Heart right ventricle (tissue), 16 donors: ENCODE measurements around the gene CIPC. TPM values are rescaled to one million over a fixed set of nuclear protein-coding genes. Genes with fewer than 3 reads are reported as not detected.

Source experiments
- ATAC-seq, 8 donors: fragments of 200-7000 bp; cut with Tn5 transposase; one replicate each; pipeline ENCODE4 v1.9.1; 2020; ENCODE audit warnings: mild to moderate bottlenecking in 8 of 8, moderate library complexity in 8 of 8, moderate number of reproducible peaks in 1 of 8
- DNase-seq, 2 donors: peaks; one replicate each; pipeline ENCODE4 v3.0.0-alpha.2; 2020
- H3K27ac ChIP-seq, 10 donors: fragments of 200-600 bp; sonication (generic) in 2 of 10; one replicate each; pipeline versions ENCODE4 v1.5.0 to v1.8.0; 2020 to 2022; ENCODE audit warnings: mild to moderate bottlenecking in 3 of 10
- H3K27me3 ChIP-seq, 7 donors: fragments of 200-600 bp; one replicate each; pipeline ENCODE4 v1.8.0; 2021 to 2022; ENCODE audit warnings: mild to moderate bottlenecking in 2 of 7
- H3K36me3 ChIP-seq, 9 donors: fragments of 200-600 bp; sonication (generic) in 1 of 9; one replicate each; pipeline versions ENCODE4 v1.5.0 to v1.8.0; 2020 to 2022; ENCODE audit warnings: mild to moderate bottlenecking in 2 of 9
- H3K4me1 ChIP-seq, 9 donors: fragments of 200-600 bp; sonication (generic) in 1 of 9; one replicate each; pipeline versions ENCODE4 v1.5.0 to v1.8.0; 2020 to 2022; ENCODE audit warnings: mild to moderate bottlenecking in 4 of 9
- H3K4me3 ChIP-seq, 10 donors: fragments of 200-600 bp; sonication (generic) in 2 of 10; one replicate each; pipeline versions ENCODE4 v1.5.0 to v1.8.0; 2020 to 2022; ENCODE audit warnings: mild to moderate bottlenecking in 7 of 10, moderate library complexity in 2 of 10
- H3K9me3 ChIP-seq, 11 donors: fragments of 200-600 bp in 10 of 11; sonication (generic) in 2 of 11; one replicate each; pipeline versions ENCODE4 v1.5.0 to v1.8.0; 2013 to 2022; ENCODE audit warnings: mild to moderate bottlenecking in 2 of 11, control low read depth in 1 of 11, moderate library complexity in 1 of 11
- CTCF ChIP-seq, 9 donors: fragments of 200-600 bp; sonication (generic) in 2 of 9; IDR thresholded peaks; one replicate each; pipeline versions ENCODE4 v1.5.0 to v1.8.0; 2021 to 2022; ENCODE audit warnings: antibody characterized with exemption in 9 of 9, mild to moderate bottlenecking in 5 of 9, moderate library complexity in 1 of 9
- WGBS, 2 donors: extraction: QIAGEN DNeasy Blood & Tissue Kit; methylation state at CpG; one replicate each; pipeline ENCODE4 v1.1.7; 2013; ENCODE audit warnings: inconsistent platforms in 1 of 2; 5-methylcytosine and 5-hydroxymethylcytosine counted together
- intact Hi-C, 10 donors: fragments of 100-400 bp; cut with DNase I; formaldehyde crosslinking; loops; one replicate each; pipeline versions ENCODE4 v1.11.1 to v1.14.2; 2022
- polyA plus RNA-seq, 2 donors: library from polyadenylated mRNA; stranded (reverse); fragments of 200-250 nt; gene quantifications; one replicate each; pipeline ENCODE4 v1.2.3, GENCODE V29; 2013
- total RNA-seq, 10 donors: library from RNA; stranded (reverse); fragmentation: NEBNext Ultra II Directional in 3 of 10; extraction: Animal tissue kit (Norgen Biotek cat#: 25700) in 3 of 10; gene quantifications; one replicate each; pipeline versions ENCODE4 v1.2.1 to v1.2.4, GENCODE V29; 2021 to 2023
- donor health status: Arrhythmogenic right ventricular cardiomyopathy.
- donor health status: ischemic (EF 13 %, LVEDD 7.1; RV severe dilation, severe dysfunction).
- donor health status: healthy with polysubstance abuse.
- donor health status: DM: no; HTN: yes; CAD: no.
- donor health status: DM: no; HTN: no; CAD: no.
- donor health status: ischemic (EF 25% LVEDD 6.9; RV normal size, moderate dysfunction).
- donor health status: ischemic (EF 25% LVEDD 5.7; RV mildly dilated, moderate dysfunction).
- donor health status: healthy.
- donor health status: DM: yes; HTN: yes; CAD: no.
- donor health status: Ischemic cardiomyopathy.
- donor health status: ischemic (EF 35%, LVEDD 5.7; RV mildly dilated, moderate dysfunction).
- donor health status: nonischemic (EF 11% LVEDD 7.7; RV severe dilation, severe dysfunction).
- donor health status: DM: yes; HTN: yes; CAD: no.
- donor health status: PGD.
- donor health status: ischemic (EF 29% LVEDD 5.4; RV normal size, mild dysfunction).
- donor health status: nonischemic (EF 23%, LVEDD 6.1; RV moderate dilation, normal function).

Gene CIPC
- total and polyA plus RNA-seq, 12 donors = 9.4 to 93.8 (median 62.5) TPM

DNA sequence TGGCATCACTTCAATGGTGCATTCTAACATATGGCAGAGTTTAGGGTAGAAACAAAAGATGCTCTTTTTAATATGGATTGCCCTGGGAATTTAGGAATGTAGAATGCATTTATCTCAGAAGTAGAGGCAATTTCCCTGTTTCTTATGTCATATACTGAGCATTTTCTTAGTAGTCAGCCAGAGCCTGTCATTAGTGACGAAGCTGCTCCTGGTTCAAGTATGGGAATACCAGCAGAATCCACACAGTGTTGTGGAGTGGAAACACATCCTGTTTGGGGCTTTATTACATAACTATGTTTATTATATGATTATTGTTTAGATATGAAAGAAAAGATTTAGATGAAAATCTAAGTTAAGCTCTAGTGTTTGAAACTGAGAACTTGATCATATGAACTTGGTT is 12.2 kb downstream of the CIPC start:
- intact Hi-C loops = no loop called here
- Histone ChIP-seq H3K9me3 (no peaks in the 10 kb centered on the region), H3K4me1 (peaks cover 9 to 80% (median 36%) of the 10 kb centered on the region in 9 donors), H3K4me3 (no peak overlapping the region), H3K27ac (peak overlapping the region in 7 of 10 donors; percentile 22 to 75 (median 67)), H3K36me3 (peaks cover 0 to 97% (median 35%) of the 10 kb centered on the region in 9 donors), H3K27me3 (no peaks in the 10 kb centered on the region)
- no peak for ATAC-seq
- no peak for DNase-seq
- no peak for TF ChIP-seq CTCF (IDR thresholded peaks at IDR 0.05)
- 86 to 92% methylated on average over 1 of the region's 1 CpG for WGBS, 2 donors

DNA sequence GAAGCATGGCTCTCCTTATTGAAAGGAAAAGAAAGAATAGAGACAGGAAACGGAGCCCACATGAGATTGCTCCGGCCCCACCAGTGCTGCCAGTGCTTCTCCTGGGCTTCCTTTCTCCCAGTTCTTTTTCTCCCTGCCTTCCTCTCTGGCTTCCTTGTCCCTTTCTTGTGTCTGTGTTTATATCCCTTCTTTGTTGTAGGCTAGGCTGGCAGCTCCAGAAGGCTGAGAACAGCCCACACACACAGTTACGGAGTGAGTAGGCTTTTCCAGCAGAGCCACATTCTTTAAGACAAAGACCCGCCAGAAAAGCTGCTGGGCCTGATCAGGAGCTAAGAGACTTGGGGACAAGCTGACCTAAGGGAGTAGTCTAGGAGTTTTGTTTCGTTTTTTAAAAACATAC is 13.0 kb downstream of the CIPC start:
- Histone ChIP-seq H3K4me3 (no peak overlapping the region), H3K4me1 (peaks cover 6 to 72% (median 34%) of the 10 kb centered on the region in 9 donors), H3K9me3 (no peaks in the 10 kb centered on the region), H3K27ac (peak overlapping the region; percentile 28 to 75 (median 64)), H3K27me3 (no peaks in the 10 kb centered on the region), H3K36me3 (peaks cover 0 to 100% (median 35%) of the 10 kb centered on the region in 9 donors)
- no peak for TF ChIP-seq CTCF (IDR thresholded peaks at IDR 0.05)
- intact Hi-C loops = no loop called here
- ATAC-seq (peak in 3 of 8 donors; percentile 16 to 25 (median 22)), DNase-seq (no peak)
- 25 to 32% methylated on average over 5 of the region's 5 CpGs for WGBS, 2 donors

GRCh38 chr14:77113644-77114043 is 15.6 kb downstream of the CIPC start:
- no peaks in the 10 kb centered on the region for H3K9me3 ChIP-seq
- peaks cover 0 to 98% (median 37%) of the 10 kb centered on the region in 9 donors for H3K36me3 ChIP-seq
- peak; percentile 61 to 70 for DNase-seq
- H3K4me3 ChIP-seq = no peak overlapping the region
- ATAC-seq = peak; percentile 79 to 96 (median 92)
- WGBS, 2 donors = 54 to 63% methylated on average over 11 of the region's 11 CpGs
- peak in 7 of 9 donors; percentile 19 to 59 (median 38) for TF ChIP-seq CTCF (IDR thresholded peaks at IDR 0.05)
- intact Hi-C loops = no loop called here
- no peaks in the 10 kb centered on the region for H3K27me3 ChIP-seq
- H3K4me1 ChIP-seq = peaks cover 6 to 58% (median 26%) of the 10 kb centered on the region in 9 donors
- peak overlapping the region in 8 of 10 donors; percentile 11 to 81 (median 48) for H3K27ac ChIP-seq

DNA sequence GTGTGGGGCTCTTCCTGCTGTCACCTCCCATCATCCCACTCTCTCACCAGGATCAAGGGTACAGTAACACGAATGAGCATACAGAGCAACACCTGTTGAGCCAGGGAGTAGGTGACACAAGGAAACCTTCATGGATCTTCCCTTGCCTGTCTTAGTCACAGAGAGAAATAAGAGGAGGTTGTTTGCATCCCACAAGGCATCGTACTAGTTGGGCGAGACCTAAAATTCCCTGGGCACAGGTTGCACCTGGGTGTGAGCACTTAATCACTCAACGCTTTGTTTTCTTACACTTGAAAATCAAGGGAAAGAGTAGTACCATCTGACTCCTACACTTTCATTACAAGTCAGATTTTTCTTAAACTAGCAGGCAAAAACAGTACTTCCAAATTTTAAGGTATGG is 16.6 kb downstream of the CIPC start:
- intact Hi-C loops = no loop called here
- no peak for DNase-seq
- peaks cover 0 to 96% (median 33%) of the 10 kb centered on the region in 9 donors for H3K36me3 ChIP-seq
- no peak for ATAC-seq
- H3K27ac ChIP-seq = peak overlapping the region in 9 of 10 donors; percentile 11 to 81 (median 40)
- no peak overlapping the region for H3K4me3 ChIP-seq
- no peaks in the 10 kb centered on the region for H3K9me3 ChIP-seq
- no peaks in the 10 kb centered on the region for H3K27me3 ChIP-seq
- WGBS, 2 donors = 85 to 89% methylated on average over 4 of the region's 4 CpGs
- no peak for TF ChIP-seq CTCF (IDR thresholded peaks at IDR 0.05)
- peaks cover 6 to 52% (median 23%) of the 10 kb centered on the region in 9 donors for H3K4me1 ChIP-seq
